GM12865 (cell line): ENCODE results near the gene MAP4K4.

Experiments used
- DNase-seq: peaks from one replicate; pipeline ENCODE4 v3.0.0; 2010; ENCODE audit warnings: low read depth
- H3K4me3 ChIP-seq: 2 replicates; pipeline ENCODE4 v1.5.1; 2011; ENCODE audit warnings: mild to moderate bottlenecking, low read depth, low read length, control low read depth
- CTCF ChIP-seq: IDR thresholded peaks from 2 replicates; pipeline ENCODE4 v1.5.1; 2011; ENCODE audit warnings: low read length, control low read depth, low read depth, inconsistent platforms; ENCODE audit not compliant: insufficient read depth; ENCODE audit errors: missing control alignments

Gene MAP4K4

GRCh38 chr2:101806123-101806522, 108.6 kb downstream of the MAP4K4 start:
- no peak for DNase-seq
- TF ChIP-seq CTCF = no peak
- no peak overlapping the region for H3K4me3 ChIP-seq

DNA sequence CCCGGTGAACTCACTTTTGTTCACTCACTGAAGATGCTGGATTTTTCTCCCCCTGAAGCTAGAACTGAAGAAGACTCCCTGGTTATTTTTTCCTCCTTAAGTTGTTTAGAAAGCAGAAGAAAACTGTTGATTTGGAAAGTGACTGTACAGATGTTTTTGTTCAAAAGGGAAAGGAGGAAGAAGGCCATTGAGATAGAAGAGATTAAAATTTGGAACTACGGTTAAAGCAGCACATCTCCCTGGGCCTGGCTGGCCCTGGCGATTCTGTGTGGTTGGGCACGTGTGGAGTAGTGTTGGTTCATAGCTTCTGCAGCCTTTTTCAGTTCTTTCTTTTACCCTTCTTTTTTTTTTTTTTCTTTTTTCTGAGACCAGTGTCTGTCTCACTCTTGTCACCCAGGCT, 109.2 kb downstream of the MAP4K4 start:
- H3K4me3 ChIP-seq = no peak overlapping the region
- DNase-seq = no peak
- no peak for TF ChIP-seq CTCF

GRCh38 chr2:101807242-101807641, 109.7 kb downstream of the MAP4K4 start:
- DNase-seq = no peak
- no peak for TF ChIP-seq CTCF
- no peak overlapping the region for H3K4me3 ChIP-seq

DNA sequence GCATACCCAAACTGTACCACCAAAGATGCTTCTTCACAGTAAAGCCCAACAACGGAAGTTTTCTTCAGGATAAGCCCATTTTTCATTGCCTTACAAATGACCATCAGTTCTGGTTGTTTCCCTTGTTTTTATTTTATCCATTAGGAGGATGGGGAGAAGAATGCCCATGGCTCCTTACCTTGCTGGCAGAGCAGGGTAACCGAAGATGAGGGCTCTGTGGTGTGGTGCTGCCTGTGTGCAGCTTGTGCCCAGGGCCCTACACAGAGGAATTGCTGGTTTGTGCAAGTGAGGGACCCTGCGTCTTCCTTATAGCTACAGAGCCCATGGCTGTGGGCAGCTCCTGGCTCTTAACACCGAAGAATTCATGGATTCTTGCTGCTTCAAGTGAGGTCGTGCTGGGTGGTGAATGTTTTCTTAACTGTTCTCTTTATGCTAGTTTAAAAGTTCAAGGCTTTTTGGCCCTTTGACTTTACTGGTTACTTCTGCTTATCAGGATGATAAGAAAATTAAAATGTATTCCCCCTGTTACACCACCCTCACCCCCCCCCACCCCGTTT, 110.6 kb downstream of the MAP4K4 start:
- no peak for TF ChIP-seq CTCF
- DNase-seq = no peak
- no peak overlapping the region for H3K4me3 ChIP-seq

- no peak for TF ChIP-seq CTCF
These were observed 112.2 kb downstream of the MAP4K4 start for GRCh38 chr2:101809698-101810097.

GRCh38 chr2:101811226-101812015, 113.9 kb downstream of the MAP4K4 start:
- H3K4me3 ChIP-seq = no peak overlapping the region
- DNase-seq = no peak
- no peak for TF ChIP-seq CTCF

More at GRCh38 chr2:101809698-101810097, 112.2 kb downstream of the MAP4K4 start:
- H3K4me3 ChIP-seq = no peak overlapping the region
- no peak for DNase-seq
